ENCODE data around the gene HDDC3.
"Not testable (repeated sequence)": the region's sequence is repeated elsewhere in the genome, so short reads cannot be mapped to it uniquely, and the experiment has no call there.

The HDDC3 gene

DNA sequence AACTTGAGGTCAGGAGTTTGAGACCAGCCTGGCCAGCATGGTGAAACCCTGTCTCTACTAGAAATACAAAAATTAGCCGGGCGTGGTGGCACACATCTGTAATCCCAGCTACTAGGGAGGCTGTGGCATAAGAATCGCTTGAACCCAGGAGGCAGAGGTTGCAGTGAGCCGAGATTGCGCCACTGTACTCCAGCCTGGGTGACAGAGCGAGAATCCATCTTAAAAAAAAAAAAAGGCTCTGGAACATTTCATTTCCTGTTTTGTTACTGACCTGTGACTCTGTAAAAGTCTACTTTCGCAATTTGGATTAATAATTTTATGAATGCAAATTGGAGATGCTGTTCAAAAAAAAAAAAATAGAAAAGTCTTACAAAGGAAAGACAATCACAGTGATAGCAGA lies 4.2 kb downstream of the HDDC3 start:
- DNase-seq, result not testable (repeated sequence)

DNA sequence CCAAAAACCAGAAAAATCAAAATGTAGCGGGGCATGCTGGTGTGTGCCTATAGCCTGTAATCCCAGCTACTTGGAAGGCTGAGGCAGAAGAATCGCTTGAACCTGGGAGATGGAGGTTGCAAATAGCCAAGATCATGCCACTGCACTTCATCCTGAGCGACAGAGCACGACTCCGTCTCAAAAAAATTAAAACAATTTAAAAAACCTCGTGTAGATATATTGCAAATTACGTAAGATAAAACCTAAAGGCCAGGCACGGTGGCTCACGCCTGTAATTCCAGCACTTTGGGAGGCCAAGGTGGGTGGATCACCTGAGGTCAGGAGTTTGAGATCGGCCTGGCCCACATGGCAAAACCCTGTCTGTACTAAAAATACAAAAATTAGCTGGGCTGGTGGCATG lies 5.6 kb downstream of the HDDC3 start:
- DNase-seq, result not testable (repeated sequence)

DNA sequence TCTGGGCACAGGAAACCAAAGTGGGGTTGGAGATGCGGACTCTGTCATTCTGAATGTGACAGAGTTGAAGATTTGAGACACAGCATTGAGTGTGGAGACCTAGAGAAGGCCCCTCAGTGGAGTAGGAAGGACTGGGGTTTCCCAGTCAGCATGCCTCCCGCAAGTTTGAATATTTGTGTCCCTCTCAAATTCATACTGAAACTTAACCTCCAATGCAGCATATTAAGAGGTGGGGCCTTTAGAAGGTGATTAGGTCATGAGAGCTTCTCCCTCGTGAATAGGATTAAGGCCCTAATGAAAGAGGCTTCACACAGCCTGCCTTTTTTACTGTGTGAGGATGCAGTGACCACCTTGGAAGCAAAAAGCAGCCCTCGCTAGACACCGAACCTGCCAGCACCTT lies 8.0 kb downstream of the HDDC3 start:
- DNase-seq, result no peak

GRCh38 chr15:90922712-90923322 lies 9.5 kb downstream of the HDDC3 start:
- not testable (repeated sequence) for DNase-seq

GRCh38 chr15:90921887-90922286 lies 10.5 kb downstream of the HDDC3 start:
- DNase-seq, result no peak

DNA sequence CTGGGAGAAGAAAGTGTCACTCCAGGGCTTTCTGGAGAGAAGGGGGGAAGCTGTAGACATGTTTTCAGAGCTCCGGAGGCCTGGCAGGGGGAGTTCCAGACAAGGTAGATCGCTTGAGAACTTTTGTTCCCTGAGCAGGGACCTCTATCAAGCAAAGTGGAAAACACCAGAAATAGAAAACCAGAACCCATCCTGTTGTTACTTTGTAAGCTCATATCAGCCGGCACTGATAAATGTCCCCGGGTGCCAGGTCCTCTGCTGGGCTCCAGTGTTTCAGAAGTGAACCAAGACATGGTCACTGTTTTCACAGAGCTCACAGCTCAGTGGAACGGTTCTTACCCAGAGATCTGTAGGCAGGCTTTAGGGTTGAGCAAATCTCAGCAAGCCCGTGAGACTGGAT lies 13.5 kb downstream of the HDDC3 start:
- DNase-seq, result no peak

GRCh38 chr15:90918034-90918788 lies 14.1 kb downstream of the HDDC3 start:
- DNase-seq, result no peak

DNA sequence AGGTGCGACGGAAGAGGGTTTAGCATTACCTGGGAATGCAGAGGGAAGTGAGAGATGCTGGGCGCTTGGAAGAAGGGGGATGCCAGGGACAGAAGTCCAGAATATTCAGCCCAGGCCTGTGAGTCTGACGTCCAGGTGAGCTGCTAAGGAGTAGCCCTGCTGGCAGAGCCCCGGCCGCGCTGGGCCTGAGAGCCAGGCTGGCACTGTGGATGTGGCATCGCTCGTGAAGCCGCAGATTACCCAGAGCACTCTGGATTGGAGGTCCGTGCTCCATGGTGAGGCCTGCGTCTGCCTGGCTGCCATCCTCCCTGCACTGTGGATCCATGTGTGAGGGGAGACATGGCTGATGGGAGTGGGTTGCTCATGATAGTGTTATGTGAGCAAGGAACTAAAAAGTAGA lies 14.8 kb downstream of the HDDC3 start:
- no peak for DNase-seq

DNA sequence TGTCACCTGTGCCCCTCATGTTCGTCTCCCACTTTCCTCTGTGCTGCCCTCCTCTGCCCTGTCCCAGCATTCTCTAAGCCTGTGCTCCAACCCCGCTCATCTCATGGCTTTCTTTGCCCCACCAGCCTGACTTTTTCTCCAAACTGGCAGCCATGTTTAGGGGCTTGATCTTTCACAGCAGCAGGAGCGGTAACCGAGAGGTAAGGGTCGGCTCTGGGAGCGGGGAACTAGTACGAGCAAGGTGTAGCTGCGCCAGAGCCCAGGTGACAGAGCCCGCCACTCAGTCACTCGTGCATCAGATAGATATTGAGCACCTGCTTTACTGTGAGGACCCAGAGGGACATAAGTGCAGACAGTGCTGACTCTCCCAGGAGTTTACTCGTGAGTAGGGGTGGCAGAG lies 15.9 kb downstream of the HDDC3 start:
- DNase-seq, result no peak

- no peak for DNase-seq
Observed at GRCh38 chr15:90915808-90916440, 16.4 kb downstream of the HDDC3 start.

GRCh38 chr15:90915216-90915807 lies 17.0 kb downstream of the HDDC3 start:
- DNase-seq, result no peak

- no peak for DNase-seq
Observed at GRCh38 chr15:90914305-90915080, 17.9 kb downstream of the HDDC3 start.

DNA sequence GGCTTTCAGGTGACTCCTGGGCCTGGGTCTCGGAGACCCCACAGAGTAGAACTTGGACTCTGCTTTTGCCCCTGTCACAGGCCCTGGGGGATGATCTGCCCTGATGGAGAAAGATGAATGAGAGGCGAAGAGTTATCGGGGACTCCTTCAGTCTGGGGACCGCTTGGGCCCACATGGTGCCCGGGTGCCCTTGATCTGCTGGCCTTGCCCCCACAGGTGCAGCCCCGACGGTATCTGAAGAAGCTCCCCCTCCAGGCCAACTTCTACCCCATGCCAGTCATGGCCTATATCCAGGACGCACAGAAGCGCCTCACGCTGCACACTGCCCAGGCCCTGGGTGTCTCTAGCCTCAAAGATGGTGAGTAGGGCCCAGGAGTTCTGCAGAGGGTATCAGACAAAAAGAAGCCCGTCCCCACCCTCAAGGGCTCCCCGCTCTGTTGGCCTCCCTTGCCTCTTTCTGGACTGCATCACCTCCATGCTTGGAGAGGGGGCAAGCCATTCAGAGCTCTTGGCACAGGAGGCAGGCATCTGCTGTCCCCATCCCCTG lies 18.9 kb downstream of the HDDC3 start:
- no peak for DNase-seq

DNA sequence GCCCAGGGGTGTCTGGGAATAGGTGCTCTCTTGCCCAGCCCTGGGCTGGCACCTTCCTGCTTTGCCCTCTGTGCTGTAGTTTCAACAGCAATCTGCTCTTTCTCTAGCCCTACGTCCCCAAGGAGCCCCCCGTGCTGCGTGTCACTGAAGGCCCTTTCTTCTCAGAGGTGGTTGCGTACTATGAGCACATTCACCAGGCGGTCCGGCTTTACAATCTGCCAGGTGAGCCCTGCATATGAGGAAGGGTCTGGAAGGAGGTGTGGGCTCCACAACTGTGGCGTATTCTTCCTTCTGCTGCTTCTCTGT lies 19.6 kb downstream of the HDDC3 start:
- no peak for DNase-seq

DNA sequence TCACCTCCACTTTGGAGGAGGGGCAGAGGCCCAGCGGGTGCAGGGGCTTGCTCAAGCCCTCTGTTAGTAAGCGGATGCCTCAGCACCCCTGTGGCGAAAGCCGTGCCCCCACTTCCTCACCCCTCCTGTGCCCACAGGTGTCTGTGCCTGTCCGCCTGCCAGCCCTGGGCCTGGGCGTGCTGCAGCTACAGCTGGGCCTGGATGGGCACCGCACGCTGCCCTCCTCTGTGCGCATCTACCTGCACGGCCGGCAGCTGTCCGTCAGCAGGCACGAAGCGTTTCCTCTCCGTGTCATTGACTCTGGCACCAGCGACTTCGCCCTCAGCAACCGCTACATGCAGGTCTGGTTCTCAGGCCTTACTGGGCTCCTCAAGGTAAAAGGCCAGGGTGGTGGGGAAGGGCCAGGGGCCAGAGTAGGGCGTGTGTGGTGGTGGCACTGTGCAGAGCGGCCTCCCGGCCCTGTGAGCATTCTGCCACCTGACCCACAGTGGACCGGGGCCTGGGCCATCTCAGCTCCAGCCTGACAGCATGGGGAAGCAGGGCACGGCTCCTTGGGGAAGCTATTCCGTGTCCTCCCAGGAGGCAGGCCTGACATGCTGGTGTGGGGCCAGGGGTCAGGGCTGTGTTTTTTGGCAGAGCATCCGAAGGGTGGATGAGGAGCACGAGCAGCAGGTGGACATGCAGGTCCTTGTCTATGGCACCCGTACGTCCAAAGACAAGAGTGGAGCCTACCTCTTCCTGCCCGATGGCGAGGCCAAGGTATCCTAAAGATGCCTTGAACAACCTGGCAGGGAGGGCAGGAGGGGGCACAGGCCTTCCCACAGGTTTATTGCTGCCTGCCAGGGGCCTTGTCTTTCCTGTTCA lies 20.2 kb downstream of the HDDC3 start:
- DNase-seq, result no peak

DNA sequence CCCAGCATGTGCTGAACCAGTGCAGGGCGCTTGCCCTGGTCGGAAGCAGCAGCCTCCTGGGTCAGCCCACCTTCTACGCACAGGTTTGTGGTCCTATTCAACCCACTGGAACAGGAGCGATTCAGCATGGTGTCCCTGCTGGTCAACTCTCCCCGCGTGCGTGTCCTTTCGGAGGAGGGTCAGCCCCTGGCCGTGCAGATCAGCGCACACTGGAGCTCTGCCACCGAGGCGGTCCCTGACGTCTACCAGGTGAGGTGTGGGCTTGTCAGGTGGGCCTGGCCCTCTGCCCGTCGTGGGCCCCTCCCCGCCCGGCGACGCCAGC lies 21.1 kb downstream of the HDDC3 start:
- DNase-seq, result no peak

DNA sequence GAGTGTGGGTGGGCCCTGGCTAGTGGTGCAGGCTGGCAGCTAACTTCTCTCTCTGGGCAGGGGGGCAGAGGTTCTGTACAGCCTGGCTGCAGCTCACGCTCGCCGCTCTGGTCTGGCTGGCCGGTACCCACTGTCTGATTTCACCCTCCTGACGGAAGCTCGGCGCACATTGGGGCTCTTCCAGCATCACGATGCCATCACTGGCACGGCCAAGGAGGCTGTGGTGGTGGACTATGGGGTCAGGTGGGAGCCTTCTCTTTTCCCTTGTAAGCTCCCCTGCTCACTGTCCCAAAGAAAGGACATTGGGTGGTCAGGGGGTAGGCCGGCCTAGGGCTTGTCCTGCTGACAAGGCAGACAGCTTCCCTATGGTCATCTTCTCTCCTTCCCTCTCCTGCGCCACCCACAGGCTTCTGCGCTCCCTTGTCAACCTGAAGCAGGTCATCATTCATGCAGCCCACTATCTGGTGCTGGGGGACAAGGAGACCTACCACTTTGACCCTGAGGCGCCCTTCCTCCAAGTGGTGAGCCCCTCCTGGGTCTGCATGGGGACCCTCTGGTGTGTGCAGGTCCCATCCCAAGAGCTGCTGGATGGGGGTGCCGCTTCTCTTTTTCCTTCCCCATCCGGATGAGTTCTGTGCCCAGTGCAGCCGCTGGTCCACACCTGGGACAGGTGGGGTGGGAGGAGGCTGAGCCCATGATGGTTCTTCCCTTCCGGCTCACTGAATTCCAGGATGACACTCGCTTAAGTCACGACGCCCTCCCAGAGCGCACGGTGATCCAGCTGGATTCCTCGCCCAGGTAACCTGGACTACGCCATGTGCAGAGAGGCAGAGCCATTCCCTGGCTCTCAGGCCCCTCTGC lies 21.7 kb downstream of the HDDC3 start:
- no peak for DNase-seq

- DNase-seq, result no peak
Observed at GRCh38 chr15:90909976-90910375, 22.4 kb downstream of the HDDC3 start.

GRCh38 chr15:90909449-90909848 lies 22.9 kb downstream of the HDDC3 start:
- DNase-seq, result not testable (repeated sequence)

GRCh38 chr15:90907838-90908507 lies 24.4 kb downstream of the HDDC3 start:
- no peak for DNase-seq

Data from SIG-M5 (cell line).